ENCODE data around the gene ANKRD61.

DNA sequence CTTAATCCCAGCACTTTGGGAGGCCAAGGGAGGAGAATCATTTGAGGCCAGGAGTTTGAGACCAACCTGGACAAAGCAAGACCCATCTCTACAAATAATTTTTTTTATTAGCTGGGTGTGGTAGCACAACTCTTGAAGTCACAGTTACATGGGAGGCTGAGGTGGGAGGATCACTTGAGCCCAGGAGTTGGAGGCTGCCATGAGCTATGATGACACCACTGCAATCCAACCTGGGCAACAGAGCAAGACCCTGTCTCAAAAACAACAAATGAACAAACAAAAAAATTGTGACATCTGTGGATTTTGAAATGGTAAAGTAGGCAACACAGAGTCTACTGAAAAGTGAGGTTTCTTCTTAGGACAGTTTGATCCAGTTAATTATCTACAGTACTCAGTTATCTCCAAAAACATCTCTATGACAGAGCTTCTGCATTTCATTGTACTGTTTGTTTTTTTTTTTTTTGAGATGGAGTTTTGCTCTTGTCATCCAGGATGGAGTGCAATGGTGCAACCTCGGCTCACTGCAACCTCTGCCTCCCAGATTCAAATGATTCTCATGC is 3.3 kb upstream of the ANKRD61 start:
- TF ChIP-seq POLR2A (IDR thresholded peaks at IDR 0.05), result no peak
- TF ChIP-seq, protein P1, sequence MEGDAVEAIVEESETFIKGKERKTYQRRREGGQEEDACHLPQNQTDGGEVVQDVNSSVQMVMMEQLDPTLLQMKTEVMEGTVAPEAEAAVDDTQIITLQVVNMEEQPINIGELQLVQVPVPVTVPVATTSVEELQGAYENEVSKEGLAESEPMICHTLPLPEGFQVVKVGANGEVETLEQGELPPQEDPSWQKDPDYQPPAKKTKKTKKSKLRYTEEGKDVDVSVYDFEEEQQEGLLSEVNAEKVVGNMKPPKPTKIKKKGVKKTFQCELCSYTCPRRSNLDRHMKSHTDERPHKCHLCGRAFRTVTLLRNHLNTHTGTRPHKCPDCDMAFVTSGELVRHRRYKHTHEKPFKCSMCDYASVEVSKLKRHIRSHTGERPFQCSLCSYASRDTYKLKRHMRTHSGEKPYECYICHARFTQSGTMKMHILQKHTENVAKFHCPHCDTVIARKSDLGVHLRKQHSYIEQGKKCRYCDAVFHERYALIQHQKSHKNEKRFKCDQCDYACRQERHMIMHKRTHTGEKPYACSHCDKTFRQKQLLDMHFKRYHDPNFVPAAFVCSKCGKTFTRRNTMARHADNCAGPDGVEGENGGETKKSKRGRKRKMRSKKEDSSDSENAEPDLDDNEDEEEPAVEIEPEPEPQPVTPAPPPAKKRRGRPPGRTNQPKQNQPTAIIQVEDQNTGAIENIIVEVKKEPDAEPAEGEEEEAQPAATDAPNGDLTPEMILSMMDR (IDR thresholded peaks at IDR 0.05 in 4 of 5, conservative IDR thresholded peaks at IDR 0.05 in 1 of 5), result no peak
